Activated CD4-positive, alpha-beta memory T cell treated with anti-CD3 and anti-CD28 coated beads, Interleukin-2, amount 10 ng/mL, durations not matched to agents 7 days and 5 days (primary cell): Measurements from ENCODE around the gene PPP4R2. TPM values are rescaled to one million over a fixed set of nuclear protein-coding genes. Genes with fewer than 3 reads are reported as not detected.

Source experiments
- CTCF ChIA-PET: fragments of 350-600 bp; sonication (Branson Sonifier 250); formaldehyde crosslinking; loops from one replicate; lab custom pipeline; 2021; ENCODE audit warnings: antibody characterized with exemption, inconsistent platforms; lab: Charles Lee
- POLR2A ChIA-PET: fragments of 350-600 bp; sonication (Branson Sonifier 250); formaldehyde crosslinking; loops from one replicate; lab custom pipeline; 2021; ENCODE audit warnings: antibody characterized with exemption; lab: Charles Lee
- DNase-seq: peaks from one replicate; pipeline ENCODE4 v3.0.0-alpha.2; 2020
- H3K27ac Mint-ChIP-seq: one replicate; pipeline ENCODE4 v1.8.0; 2021; ENCODE audit warnings: mild to moderate bottlenecking, mixed read lengths
- H3K27me3 Mint-ChIP-seq: one replicate; pipeline ENCODE4 v1.8.0; 2021; ENCODE audit warnings: mixed read lengths
- H3K36me3 Mint-ChIP-seq: one replicate; pipeline ENCODE4 v1.8.0; 2021; ENCODE audit warnings: low read depth, mixed read lengths
- H3K4me1 Mint-ChIP-seq: one replicate; pipeline ENCODE4 v1.8.0; 2021; ENCODE audit warnings: mixed read lengths
- H3K4me3 Mint-ChIP-seq: one replicate; pipeline ENCODE4 v1.8.0; 2021; ENCODE audit warnings: mild to moderate bottlenecking, mixed read lengths
- H3K9me3 Mint-ChIP-seq: one replicate; pipeline ENCODE4 v1.8.0; 2021; ENCODE audit warnings: mixed read lengths
- total RNA-seq, 2 experiments: library from RNA; stranded (reverse); gene quantifications; one replicate each; pipeline ENCODE4 v1.2.3, GENCODE V29; 2021

PPP4R2 gene
- total RNA-seq, 2 experiments from 2014 or later, result 105 to 106 TPM

- ChIA-PET POLR2A (no interaction called here), CTCF (interaction anchor here (0.5 to 0.6 kb wide), 2 partner anchors 59 to 186 kb away, joined by 3 read pairs; no protein-coding TSS in a partner anchor)
- peaks cover 56% of the 10 kb centered on the region for H3K4me1 Mint-ChIP-seq
- DNase-seq, result no peak
- no peak overlapping the region for H3K4me3 Mint-ChIP-seq
- no peak overlapping the region for H3K27ac Mint-ChIP-seq
- H3K36me3 Mint-ChIP-seq, result peaks cover 45% of the 10 kb centered on the region
- H3K27me3 Mint-ChIP-seq, result no peaks in the 10 kb centered on the region
- no peaks in the 10 kb centered on the region for H3K9me3 Mint-ChIP-seq
Observed at GRCh38 chr3:73031573-73032103, 35.0 kb downstream of the PPP4R2 start.

GRCh38 chr3:73036694-73037591 lies 40.3 kb downstream of the PPP4R2 start:
- ChIA-PET POLR2A (no interaction called here), CTCF (no interaction called here)
- Mint-ChIP-seq H3K27me3 (no peaks in the 10 kb centered on the region), H3K36me3 (peaks cover 33% of the 10 kb centered on the region), H3K4me3 (no peak overlapping the region), H3K9me3 (no peaks in the 10 kb centered on the region), H3K27ac (no peak overlapping the region), H3K4me1 (peaks cover 47% of the 10 kb centered on the region)
- no peak for DNase-seq

- no peaks in the 10 kb centered on the region for H3K27me3 Mint-ChIP-seq
- no peak for DNase-seq
- H3K27ac Mint-ChIP-seq, result no peak overlapping the region
- ChIA-PET POLR2A (no interaction called here), CTCF (no interaction called here)
- peaks cover 46% of the 10 kb centered on the region for H3K4me1 Mint-ChIP-seq
- peaks cover 11% of the 10 kb centered on the region for H3K36me3 Mint-ChIP-seq
- no peak overlapping the region for H3K4me3 Mint-ChIP-seq
- no peaks in the 10 kb centered on the region for H3K9me3 Mint-ChIP-seq
Observed at GRCh38 chr3:73041537-73041936, 44.9 kb downstream of the PPP4R2 start.

DNA sequence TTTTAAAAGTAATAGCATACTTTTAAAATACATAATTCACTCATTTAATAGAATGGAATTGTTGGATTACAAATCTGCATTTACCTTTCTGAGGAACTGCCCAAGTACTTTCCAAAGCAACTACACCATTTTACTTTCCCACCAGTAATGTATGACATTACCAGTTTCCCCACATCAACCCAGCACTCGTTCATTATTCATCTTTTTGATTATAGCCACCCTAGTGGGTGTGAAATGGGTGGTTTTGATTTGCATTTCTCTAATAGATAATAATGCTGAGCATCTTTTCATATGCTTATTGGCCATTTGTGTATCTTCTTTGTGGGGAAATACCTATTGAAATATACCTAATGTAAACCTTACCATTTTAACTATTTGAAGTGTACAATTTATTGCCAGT lies 46.8 kb downstream of the PPP4R2 start:
- no peak for DNase-seq
- Mint-ChIP-seq H3K27ac (no peak overlapping the region), H3K4me1 (peaks cover 31% of the 10 kb centered on the region), H3K36me3 (peaks cover 9% of the 10 kb centered on the region), H3K27me3 (no peaks in the 10 kb centered on the region), H3K9me3 (no peaks in the 10 kb centered on the region), H3K4me3 (no peak overlapping the region)
- ChIA-PET POLR2A (no interaction called here), CTCF (interaction anchor here (1.2 to 1.4 kb wide), 2 partner anchors 10 to 43 kb away, joined by 3 read pairs; no protein-coding TSS in a partner anchor)

DNA sequence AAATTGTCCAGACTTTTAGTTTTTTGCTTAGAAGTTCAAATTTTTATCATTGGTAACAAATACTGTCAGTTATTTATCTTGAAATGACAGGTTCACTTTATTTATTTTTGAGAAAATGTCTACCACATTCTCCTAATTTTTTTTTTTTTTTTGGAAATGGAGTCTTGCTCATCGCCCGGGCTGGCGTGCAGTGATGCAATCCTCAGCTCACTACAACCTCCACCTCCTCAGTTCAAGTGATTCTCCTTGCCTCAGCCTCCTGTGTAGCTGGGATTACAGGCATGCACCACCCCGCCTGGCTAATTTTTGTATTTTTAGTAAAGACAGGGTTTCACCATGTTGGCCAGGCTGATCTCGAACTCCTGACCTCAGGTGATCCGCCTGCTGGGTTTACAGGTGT lies 48.8 kb downstream of the PPP4R2 start:
- Mint-ChIP-seq H3K4me1 (peaks cover 32% of the 10 kb centered on the region), H3K27me3 (no peaks in the 10 kb centered on the region), H3K36me3 (peaks cover 16% of the 10 kb centered on the region), H3K27ac (no peak overlapping the region), H3K4me3 (no peak overlapping the region), H3K9me3 (no peaks in the 10 kb centered on the region)
- ChIA-PET CTCF (interaction anchor here (0.9 kb wide), 1 partner anchor 194 kb away, joined by 3 read pairs; no protein-coding TSS in a partner anchor), POLR2A (interaction anchor here (2.3 kb wide), 1 partner anchor 9 kb away, joined by 7 read pairs; no protein-coding TSS in a partner anchor)
- DNase-seq, result no peak

- H3K27ac Mint-ChIP-seq, result no peak overlapping the region
- POLR2A ChIA-PET, result interaction anchor here (2.3 kb wide), 1 partner anchor 9 kb away, joined by 7 read pairs; no protein-coding TSS in a partner anchor
Observed at GRCh38 chr3:73046195-73046594, 49.6 kb downstream of the PPP4R2 start.

GRCh38 chr3:73049319-73049718 lies 52.7 kb downstream of the PPP4R2 start:
- Mint-ChIP-seq H3K4me3 (no peak overlapping the region), H3K9me3 (no peaks in the 10 kb centered on the region), H3K4me1 (peaks cover 13% of the 10 kb centered on the region), H3K36me3 (peaks cover 10% of the 10 kb centered on the region), H3K27me3 (no peaks in the 10 kb centered on the region), H3K27ac (no peak overlapping the region)
- no peak for DNase-seq
- POLR2A ChIA-PET, result no interaction called here
- CTCF ChIA-PET, result no interaction called here

More at GRCh38 chr3:73046195-73046594, 49.6 kb downstream of the PPP4R2 start:
- Mint-ChIP-seq H3K36me3 (peaks cover 16% of the 10 kb centered on the region), H3K9me3 (no peaks in the 10 kb centered on the region), H3K4me1 (peaks cover 30% of the 10 kb centered on the region), H3K27me3 (no peaks in the 10 kb centered on the region), H3K4me3 (no peak overlapping the region)
- DNase-seq, result no peak
- CTCF ChIA-PET, result interaction anchor here (0.9 kb wide), 1 partner anchor 195 kb away, joined by 3 read pairs; no protein-coding TSS in a partner anchor

GRCh38 chr3:73052857-73053256 lies 56.2 kb downstream of the PPP4R2 start:
- no peaks in the 10 kb centered on the region for H3K9me3 Mint-ChIP-seq
- H3K4me1 Mint-ChIP-seq, result peaks cover 11% of the 10 kb centered on the region
- peaks cover 8% of the 10 kb centered on the region for H3K36me3 Mint-ChIP-seq
- DNase-seq, result no peak
- H3K4me3 Mint-ChIP-seq, result no peak overlapping the region
- H3K27me3 Mint-ChIP-seq, result no peaks in the 10 kb centered on the region
- ChIA-PET CTCF (interaction anchor here (1.4 kb wide), 1 partner anchor 9 kb away, joined by 3 read pairs; no protein-coding TSS in a partner anchor), POLR2A (no interaction called here)
- H3K27ac Mint-ChIP-seq, result no peak overlapping the region

GRCh38 chr3:73055583-73055982 lies 59.0 kb downstream of the PPP4R2 start:
- POLR2A ChIA-PET, result interaction anchor here (0.6 to 2.4 kb wide), 4 partner anchors 11 to 115 kb away, joined by 3 to 9 read pairs (median 6); partner anchors contain the start of gene PPP4R2
- CTCF ChIA-PET, result interaction anchor here (1.3 to 3.7 kb wide), 11 partner anchors 31 to 205 kb away, joined by 3 to 45 read pairs (median 5); partner anchors contain the start of gene PPP4R2
- no peak overlapping the region for H3K27ac Mint-ChIP-seq
- H3K27me3 Mint-ChIP-seq, result no peaks in the 10 kb centered on the region
- H3K36me3 Mint-ChIP-seq, result peaks cover 7% of the 10 kb centered on the region
- H3K4me3 Mint-ChIP-seq, result no peak overlapping the region
- peaks cover 19% of the 10 kb centered on the region for H3K4me1 Mint-ChIP-seq
- no peak for DNase-seq
- no peaks in the 10 kb centered on the region for H3K9me3 Mint-ChIP-seq

DNA sequence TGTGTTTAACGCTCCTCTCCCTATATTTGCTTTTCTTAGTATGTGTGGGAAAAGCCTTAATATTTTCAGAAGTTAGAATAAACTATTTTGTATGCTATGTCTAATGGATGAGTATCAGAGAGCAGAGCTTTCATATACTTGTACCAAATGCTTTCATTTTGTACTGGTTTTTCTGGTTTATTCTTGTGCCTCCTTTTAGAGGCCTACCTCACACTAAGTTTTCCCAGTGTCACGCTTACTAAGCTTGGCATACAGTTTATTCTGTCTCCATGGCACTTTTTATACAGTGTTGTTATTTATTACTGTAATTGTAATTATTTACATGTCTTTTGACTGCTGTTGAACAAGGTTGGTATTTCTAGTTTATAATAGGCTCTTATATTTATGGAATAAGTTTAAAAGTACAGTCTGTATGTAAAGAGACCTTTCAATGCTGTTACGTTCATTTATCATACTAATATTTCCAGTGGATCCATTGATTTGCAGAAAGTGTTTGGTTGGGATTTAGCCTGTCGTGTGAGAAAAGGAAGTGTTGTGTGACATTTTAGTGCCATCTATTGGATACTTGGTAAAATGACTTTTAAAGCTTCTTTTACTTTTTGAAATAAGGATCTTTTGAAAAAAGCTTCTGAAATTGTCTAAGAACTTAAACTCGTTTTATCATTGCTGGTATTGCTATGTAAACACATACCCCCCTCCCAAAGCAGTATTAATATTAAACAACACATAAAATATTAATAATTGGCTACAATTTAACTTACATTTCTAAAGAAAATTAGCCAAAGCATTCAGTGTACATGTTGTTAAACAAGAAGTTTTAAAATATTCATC lies 59.6 kb downstream of the PPP4R2 start:
- Mint-ChIP-seq H3K36me3 (peaks cover 9% of the 10 kb centered on the region), H3K27me3 (no peaks in the 10 kb centered on the region), H3K4me3 (no peak overlapping the region), H3K9me3 (no peaks in the 10 kb centered on the region), H3K4me1 (peaks cover 19% of the 10 kb centered on the region), H3K27ac (no peak overlapping the region)
- ChIA-PET POLR2A (interaction anchor here (0.6 to 2.4 kb wide), 7 partner anchors 11 to 118 kb away, joined by 3 to 9 read pairs (median 3); partner anchors contain the start of gene PPP4R2), CTCF (interaction anchor here (0.6 to 3.7 kb wide), 34 partner anchors 13 to 1181 kb away, joined by 3 to 45 read pairs (median 4); partner anchors contain the start of genes PPP4R2 and SHQ1)
- DNase-seq, result no peak

GRCh38 chr3:73056845-73057150 lies 60.2 kb downstream of the PPP4R2 start:
- Mint-ChIP-seq H3K4me1 (peaks cover 19% of the 10 kb centered on the region), H3K36me3 (peaks cover 12% of the 10 kb centered on the region), H3K27me3 (no peaks in the 10 kb centered on the region), H3K9me3 (no peaks in the 10 kb centered on the region), H3K27ac (no peak overlapping the region), H3K4me3 (no peak overlapping the region)
- ChIA-PET CTCF (interaction anchor here (0.6 to 3.7 kb wide), 33 partner anchors 13 to 1181 kb away, joined by 3 to 45 read pairs (median 4); partner anchors contain the start of genes PPP4R2 and SHQ1), POLR2A (interaction anchor here (0.8 to 2.1 kb wide), 5 partner anchors 39 to 118 kb away, joined by 3 to 9 read pairs (median 3); partner anchors contain the start of gene PPP4R2)
- no peak for DNase-seq

GRCh38 chr3:73060302-73060723 lies 63.7 kb downstream of the PPP4R2 start:
- no peak overlapping the region for H3K27ac Mint-ChIP-seq
- CTCF ChIA-PET, result no interaction called here

More at GRCh38 chr3:73060302-73060723, 63.7 kb downstream of the PPP4R2 start:
- Mint-ChIP-seq H3K27me3 (no peaks in the 10 kb centered on the region), H3K4me3 (no peak overlapping the region), H3K36me3 (peaks cover 37% of the 10 kb centered on the region), H3K9me3 (no peaks in the 10 kb centered on the region), H3K4me1 (peaks cover 17% of the 10 kb centered on the region)
- DNase-seq, result no peak
- POLR2A ChIA-PET, result interaction anchor here (0.7 kb wide), 1 partner anchor 34 kb away, joined by 3 read pairs; no protein-coding TSS in a partner anchor
